Chondrocyte (in vitro differentiated cells): ENCODE measurements around the gene PDCD6IP. TPM values are rescaled to one million over a fixed set of nuclear protein-coding genes. Genes with fewer than 3 reads are reported as not detected.

Source experiments
- DNase-seq: peaks from one replicate; pipeline ENCODE4 v3.0.0; 2021; ENCODE audit warnings: mixed read lengths, low spot score
- H3K27ac Mint-ChIP-seq: one replicate; pipeline ENCODE4 v1.8.0; 2021; ENCODE audit warnings: mild to moderate bottlenecking, moderate library complexity, mixed read lengths; ENCODE audit not compliant: unreplicated experiment
- H3K27me3 Mint-ChIP-seq: 2 replicates; pipeline ENCODE4 v1.8.0; 2021; ENCODE audit warnings: low read depth, mixed read lengths
- H3K36me3 Mint-ChIP-seq: 2 replicates; pipeline ENCODE4 v1.8.0; 2021; ENCODE audit warnings: low read depth, mixed read lengths
- H3K4me1 Mint-ChIP-seq: 2 replicates; pipeline ENCODE4 v1.8.0; 2021; ENCODE audit warnings: low read depth, mild to moderate bottlenecking, mixed read lengths
- H3K4me3 Mint-ChIP-seq: one replicate; pipeline ENCODE4 v1.8.0; 2021; ENCODE audit warnings: mild to moderate bottlenecking, moderate library complexity, mixed read lengths; ENCODE audit not compliant: unreplicated experiment
- H3K9me3 Mint-ChIP-seq: 2 replicates; pipeline ENCODE4 v1.8.0; 2021; ENCODE audit warnings: low read depth, mixed read lengths
- CTCF ChIP-seq: fragments of 200-600 bp; sonication (generic); IDR thresholded peaks from 2 replicates; pipeline ENCODE4 v1.5.0; 2021; ENCODE audit warnings: antibody characterized with exemption, mild to moderate bottlenecking, moderate library complexity
- total RNA-seq: library from RNA; stranded (reverse); gene quantifications from 3 replicates; pipeline ENCODE4 v1.2.1, GENCODE V29; 2021

Gene PDCD6IP
- total RNA-seq, 1 donor from 2014 or later, result 260 TPM

- no peak overlapping the region for H3K4me3 Mint-ChIP-seq
- TF ChIP-seq CTCF, result no peak
- H3K27me3 Mint-ChIP-seq, result no peaks in the 10 kb centered on the region
- DNase-seq, result no peak
- no peaks in the 10 kb centered on the region for H3K9me3 Mint-ChIP-seq
- no peak overlapping the region for H3K27ac Mint-ChIP-seq
- H3K36me3 Mint-ChIP-seq, result no peaks in the 10 kb centered on the region
- peaks cover 13% of the 10 kb centered on the region for H3K4me1 Mint-ChIP-seq
These were observed 9.1 kb upstream of the PDCD6IP start for GRCh38 chr3:33789183-33789954.

- no peaks in the 10 kb centered on the region for H3K9me3 Mint-ChIP-seq
- H3K36me3 Mint-ChIP-seq, result no peaks in the 10 kb centered on the region
- TF ChIP-seq CTCF, result no peak
- H3K4me3 Mint-ChIP-seq, result no peak overlapping the region
- H3K4me1 Mint-ChIP-seq, result peaks cover 13% of the 10 kb centered on the region
- H3K27ac Mint-ChIP-seq, result no peak overlapping the region
- no peaks in the 10 kb centered on the region for H3K27me3 Mint-ChIP-seq
- DNase-seq, result no peak
These were observed 8.3 kb upstream of the PDCD6IP start for GRCh38 chr3:33790091-33790490.

GRCh38 chr3:33791477-33792166 lies 6.8 kb upstream of the PDCD6IP start:
- Mint-ChIP-seq H3K36me3 (no peaks in the 10 kb centered on the region), H3K4me1 (peaks cover 11% of the 10 kb centered on the region)
- no peak for DNase-seq

GRCh38 chr3:33792167-33792892 lies 6.1 kb upstream of the PDCD6IP start:
- no peak overlapping the region for H3K4me3 Mint-ChIP-seq
- H3K9me3 Mint-ChIP-seq, result no peaks in the 10 kb centered on the region
- peaks cover 6% of the 10 kb centered on the region for H3K4me1 Mint-ChIP-seq
- H3K27ac Mint-ChIP-seq, result no peak overlapping the region
- no peak for TF ChIP-seq CTCF
- no peaks in the 10 kb centered on the region for H3K27me3 Mint-ChIP-seq
- H3K36me3 Mint-ChIP-seq, result no peaks in the 10 kb centered on the region
- DNase-seq, result no peak

More at GRCh38 chr3:33791477-33792166, 6.8 kb upstream of the PDCD6IP start:
- H3K27ac Mint-ChIP-seq, result no peak overlapping the region
- H3K4me3 Mint-ChIP-seq, result no peak overlapping the region
- TF ChIP-seq CTCF, result no peak
- H3K27me3 Mint-ChIP-seq, result no peaks in the 10 kb centered on the region
- no peaks in the 10 kb centered on the region for H3K9me3 Mint-ChIP-seq

GRCh38 chr3:33795131-33795530 lies 3.3 kb upstream of the PDCD6IP start:
- no peak for DNase-seq
- H3K9me3 Mint-ChIP-seq, result no peaks in the 10 kb centered on the region
- no peaks in the 10 kb centered on the region for H3K27me3 Mint-ChIP-seq
- H3K4me1 Mint-ChIP-seq, result peaks cover 21% of the 10 kb centered on the region
- TF ChIP-seq CTCF, result no peak
- H3K4me3 Mint-ChIP-seq, result no peak overlapping the region
- no peaks in the 10 kb centered on the region for H3K36me3 Mint-ChIP-seq
- no peak overlapping the region for H3K27ac Mint-ChIP-seq
